ENCODE measurements around the gene FBF1. TPM values are rescaled to one million over a fixed set of nuclear protein-coding genes. Genes with fewer than 3 reads are reported as not detected.

FBF1 gene
- total and polyA plus RNA-seq, 2 of the 4 experiments (the other 2 are of a cell fraction) = 4.5 to 8.0 TPM

DNA sequence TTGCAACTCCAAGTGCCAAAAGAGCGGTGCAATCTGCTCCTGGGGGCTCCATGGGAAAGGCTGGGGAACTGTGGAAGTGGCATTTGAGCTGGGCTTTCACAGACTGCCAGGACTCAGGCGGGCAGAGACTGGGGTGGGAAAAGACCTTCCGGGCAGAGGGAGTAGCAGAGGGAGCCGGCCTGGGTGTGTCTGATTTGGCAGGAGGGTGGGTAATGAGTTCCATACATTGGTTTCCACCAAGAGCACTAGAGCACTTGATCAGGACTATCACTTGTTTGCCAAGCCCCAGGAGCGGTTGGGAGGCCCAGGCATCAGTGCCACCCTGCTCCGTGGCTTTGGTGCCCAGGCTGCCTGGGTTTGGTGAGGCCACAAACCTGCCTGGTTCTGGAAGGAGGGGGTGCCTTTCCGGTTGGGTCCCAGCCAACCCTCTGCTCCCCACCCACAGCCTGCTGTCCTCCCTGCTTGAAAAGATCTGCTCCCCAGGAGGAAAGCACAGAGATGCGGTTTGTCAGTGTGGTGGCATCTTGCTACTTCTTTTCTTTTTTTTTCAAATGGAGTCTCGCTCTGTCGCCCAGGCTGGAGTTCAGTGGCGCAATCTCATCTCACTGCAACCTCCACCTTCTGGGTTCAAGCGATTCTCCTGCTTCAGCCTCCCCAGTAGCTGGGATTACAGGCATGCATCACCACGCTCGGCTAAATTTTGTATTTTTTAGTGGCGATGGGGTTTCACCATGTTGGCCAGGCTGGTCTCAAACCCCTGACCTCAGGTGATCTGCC is 59.0 kb downstream of the FBF1 start:
- Histone ChIP-seq H2BK120ac (ENCODE audit: low read depth, low read length) (no peak overlapping the region), H3K14ac (replicated peaks; ENCODE audit: low read depth, low read length) (no peak overlapping the region), H2AFZ (replicated peaks; ENCODE audit: low read length, poor library complexity) (no peak overlapping the region), H4K5ac (ENCODE audit: low read depth, low read length) (no peak overlapping the region), H3K9me1 (ENCODE audit: insufficient read depth, low read length) (no peaks in the 10 kb centered on the region), H3K9ac (ENCODE audit: low read depth, low read length) (no peak overlapping the region), H3K4ac (ENCODE audit: low read depth, low read length) (no peak overlapping the region), H3K56ac (ENCODE audit: extremely low read depth, insufficient read depth, low read length) (no peak overlapping the region), H3K18ac (ENCODE audit: low read depth, low read length) (no peak overlapping the region), H3K27ac (ENCODE audit: insufficient read depth, low read length) (no peak overlapping the region), H4K20me1 (ENCODE audit: insufficient read depth, low read length) (peaks cover 2% of the 10 kb centered on the region; the same call in 1 of the 2 replicates), H2AK9ac (replicated peaks; ENCODE audit: low read depth, low read length, poor library complexity) (no peak overlapping the region), H3K79me1 (ENCODE audit: low read depth in 1 of 2, low read length in 2 of 2) (peaks cover 0 to under 1% of the 10 kb centered on the region in 2 experiments; a peak in 1 of 4 replicates), H3K9me3 (ENCODE audit: control insufficient read depth, insufficient read depth, low read length) (no peaks in the 10 kb centered on the region), H3K4me2 (ENCODE audit: low read depth, low read length) (no peak overlapping the region), H4K91ac (ENCODE audit: insufficient read depth, low read depth, low read length) (no peak overlapping the region), H2BK15ac (ENCODE audit: low read depth, low read length) (no peak overlapping the region), H3K4me1 (ENCODE audit: control insufficient read depth, insufficient read depth, low read length) (peaks cover 3% of the 10 kb centered on the region), H4K8ac (ENCODE audit: low read depth in 2 of 2, low read length in 2 of 2) (no peak overlapping the region), H3K36me3 (ENCODE audit: control insufficient read depth, insufficient read depth, low read length) (no peaks in the 10 kb centered on the region), H3K27me3 (ENCODE audit: control insufficient read depth, insufficient read depth, low read length) (peaks cover 3% of the 10 kb centered on the region), H2BK5ac (ENCODE audit: low read depth, low read length, poor library complexity, severe bottlenecking) (no peak overlapping the region), H2BK20ac (ENCODE audit: low read depth, low read length) (no peak overlapping the region), H3K23ac (ENCODE audit: low read depth, low read length) (no peak overlapping the region), H2AK5ac (ENCODE audit: low read depth, low read length) (no peak overlapping the region), H3K4me3 (ENCODE audit: insufficient read depth, low read depth, low read length) (no peak overlapping the region)
- no TSS peak for BruUV-seq (replicated peaks)
- ATAC-seq (ENCODE audit: low read depth) (no peak), DNase-seq (no peak)
- intact Hi-C loops (cut with micrococcal nuclease) = no loop called here
- in situ Hi-C loops (cut with MboI; ENCODE audit: low sequenced_read_pairs) = no loop called here
- TF ChIP-seq FOS (IDR thresholded peaks at IDR 0.05; ENCODE audit: low read depth, low read length) (no peak), SMC3 (IDR thresholded peaks at IDR 0.05; ENCODE audit: low read depth, low read length) (no peak), RCOR1 (IDR thresholded peaks at IDR 0.05; ENCODE audit: insufficient replicate concordance, low read length) (no peak), NFE2L2 (IDR thresholded peaks at IDR 0.05; ENCODE audit: low read depth, low read length) (no peak), MAFK (IDR thresholded peaks at IDR 0.05; ENCODE audit: low read depth, low read length) (no peak), MXI1 (IDR thresholded peaks at IDR 0.05; ENCODE audit: borderline replicate concordance, low read depth, low read length) (no peak), CHD1 (IDR thresholded peaks at IDR 0.05; ENCODE audit: low read depth, low read length) (no peak)
- TF ChIP-seq, protein P1, sequence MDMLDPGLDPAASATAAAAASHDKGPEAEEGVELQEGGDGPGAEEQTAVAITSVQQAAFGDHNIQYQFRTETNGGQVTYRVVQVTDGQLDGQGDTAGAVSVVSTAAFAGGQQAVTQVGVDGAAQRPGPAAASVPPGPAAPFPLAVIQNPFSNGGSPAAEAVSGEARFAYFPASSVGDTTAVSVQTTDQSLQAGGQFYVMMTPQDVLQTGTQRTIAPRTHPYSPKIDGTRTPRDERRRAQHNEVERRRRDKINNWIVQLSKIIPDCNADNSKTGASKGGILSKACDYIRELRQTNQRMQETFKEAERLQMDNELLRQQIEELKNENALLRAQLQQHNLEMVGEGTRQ (IDR thresholded peaks at IDR 0.05; ENCODE audit: low read depth, low read length) = no peak
- TF ChIP-seq, protein P2, sequence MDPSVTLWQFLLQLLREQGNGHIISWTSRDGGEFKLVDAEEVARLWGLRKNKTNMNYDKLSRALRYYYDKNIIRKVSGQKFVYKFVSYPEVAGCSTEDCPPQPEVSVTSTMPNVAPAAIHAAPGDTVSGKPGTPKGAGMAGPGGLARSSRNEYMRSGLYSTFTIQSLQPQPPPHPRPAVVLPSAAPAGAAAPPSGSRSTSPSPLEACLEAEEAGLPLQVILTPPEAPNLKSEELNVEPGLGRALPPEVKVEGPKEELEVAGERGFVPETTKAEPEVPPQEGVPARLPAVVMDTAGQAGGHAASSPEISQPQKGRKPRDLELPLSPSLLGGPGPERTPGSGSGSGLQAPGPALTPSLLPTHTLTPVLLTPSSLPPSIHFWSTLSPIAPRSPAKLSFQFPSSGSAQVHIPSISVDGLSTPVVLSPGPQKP (IDR thresholded peaks at IDR 0.05; ENCODE audit: borderline replicate concordance, low read depth, low read length) = no peak
- dilution Hi-C loops (cut with HindIII; ENCODE audit: low sequenced_read_pairs, unreplicated experiment) = no loop called here
- ChIA-PET POLR2A (ENCODE audit: unreplicated experiment) (interaction anchor here (1.0 kb wide), 1 partner anchor 102 kb away, joined by 3 read pairs; no protein-coding TSS in a partner anchor), CTCF (no interaction called here)
- WGBS, 2 experiments (ENCODE audit: extremely low coverage in 2 of 2, insufficient read length in 1 of 2) = 82% methylated on average over 6 of the region's 15 CpGs; no CpG with 5 or more reads in 1 of the 2 experiments
